ENCODE results near the gene TUBB8B.
"Not testable (repeated sequence)": the region's sequence is repeated elsewhere in the genome, so short reads cannot be mapped to it uniquely, and the experiment has no call there.

Gene TUBB8B

GRCh38 chr18:12773-13172, 36.6 kb downstream of the TUBB8B start:
- DNase-seq (ENCODE audit: low spot score): not testable (repeated sequence)

GRCh38 chr18:11383-12274, 37.8 kb downstream of the TUBB8B start:
- not testable (repeated sequence) for DNase-seq (ENCODE audit: low spot score)

- DNase-seq (ENCODE audit: low spot score): not testable (repeated sequence)
Measured at GRCh38 chr18:10624-11184, 38.7 kb downstream of the TUBB8B start.

- not testable (repeated sequence) for DNase-seq (ENCODE audit: low spot score)
Measured at GRCh38 chr18:9937-10336, 39.5 kb downstream of the TUBB8B start.

All from HuH-7.5 (cell line).